GM21515 (cell line): Measurements from ENCODE around the gene WDR41.

Experiments used
- ATAC-seq: cut with Tn5 transposase; IDR thresholded peaks from one replicate; pipeline ENCODE4 v1.9.1; 2021; ENCODE audit not compliant: unreplicated experiment

The WDR41 gene

DNA sequence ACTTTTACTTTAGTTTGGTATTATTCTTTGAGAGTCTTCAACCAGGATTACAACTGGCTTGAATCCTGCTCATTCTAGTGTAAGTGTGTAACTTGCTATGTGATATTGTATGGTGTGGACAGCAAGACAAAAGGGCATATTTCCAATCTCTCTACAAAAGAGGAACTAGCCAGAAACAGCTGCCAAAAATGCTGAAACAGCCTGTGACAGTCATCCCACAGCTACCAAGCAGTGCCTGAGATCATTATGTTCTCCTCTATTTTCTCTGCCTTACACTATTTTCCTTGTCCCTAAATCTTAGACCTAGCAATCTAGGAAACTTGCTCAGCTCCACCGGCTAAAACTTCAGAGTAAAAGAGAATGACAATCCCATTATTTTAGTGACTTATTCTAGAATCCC lies 42.8 kb downstream of the WDR41 start:
- no peak for ATAC-seq

DNA sequence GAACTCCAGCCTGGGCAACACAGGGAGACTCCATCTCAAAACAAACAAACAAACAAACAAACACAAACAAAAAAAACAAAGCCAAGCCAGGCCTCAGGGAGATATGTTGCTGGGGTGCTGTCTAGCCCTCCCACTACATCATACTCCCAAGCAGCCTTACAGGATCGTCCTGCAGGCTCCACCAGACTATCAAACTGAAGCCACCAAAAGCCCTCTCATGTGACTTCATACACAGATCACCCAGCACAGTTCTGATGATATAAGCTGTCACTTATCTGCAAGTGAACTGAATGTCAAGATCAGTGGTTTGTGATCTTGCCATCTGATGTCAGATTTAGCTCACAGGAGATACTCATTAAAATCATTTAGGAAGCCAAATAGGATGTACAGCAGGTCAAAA lies 43.3 kb downstream of the WDR41 start:
- no peak for ATAC-seq

DNA sequence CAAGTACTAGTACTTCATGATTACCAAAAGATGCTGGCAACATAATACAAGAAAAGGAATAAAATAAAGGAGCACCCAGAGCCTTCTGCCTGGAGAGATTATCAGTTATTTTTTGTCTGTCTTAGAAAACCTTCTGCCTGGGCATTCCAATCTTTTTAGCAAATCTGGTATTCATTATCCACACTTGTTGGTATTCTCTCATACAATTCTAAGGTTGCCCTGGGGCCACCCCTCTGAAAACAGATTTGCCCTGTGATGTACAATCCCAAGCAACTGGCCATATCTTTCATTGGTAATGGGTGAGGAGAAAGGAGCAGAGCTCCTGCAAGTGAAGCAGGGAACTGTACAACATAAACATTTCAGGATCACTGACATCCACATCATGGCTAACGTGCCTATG lies 47.8 kb downstream of the WDR41 start:
- ATAC-seq, result no peak

- no peak for ATAC-seq
Measured at GRCh38 chr5:77443670-77444069, 48.4 kb downstream of the WDR41 start.

GRCh38 chr5:77438071-77438470 lies 54.0 kb downstream of the WDR41 start:
- no peak for ATAC-seq

DNA sequence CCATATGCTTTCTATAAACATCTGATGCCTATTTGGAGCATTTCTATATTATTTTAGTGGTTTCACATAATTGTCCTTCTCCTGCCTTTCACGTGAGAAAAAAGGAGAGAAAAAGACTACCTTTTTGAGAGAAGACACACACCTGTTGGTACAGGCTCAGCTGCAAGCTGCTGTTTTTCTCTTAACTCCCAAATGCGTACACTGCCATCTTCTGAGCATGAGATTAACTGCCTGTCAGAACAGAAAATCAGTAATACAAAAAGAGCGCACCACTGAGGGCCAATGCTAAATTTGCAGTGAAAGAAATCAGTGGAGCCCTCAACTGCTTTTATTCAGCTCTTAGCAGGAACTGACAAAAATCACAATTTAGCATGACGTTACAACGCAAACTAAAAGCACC lies 54.9 kb downstream of the WDR41 start:
- ATAC-seq, result no peak

DNA sequence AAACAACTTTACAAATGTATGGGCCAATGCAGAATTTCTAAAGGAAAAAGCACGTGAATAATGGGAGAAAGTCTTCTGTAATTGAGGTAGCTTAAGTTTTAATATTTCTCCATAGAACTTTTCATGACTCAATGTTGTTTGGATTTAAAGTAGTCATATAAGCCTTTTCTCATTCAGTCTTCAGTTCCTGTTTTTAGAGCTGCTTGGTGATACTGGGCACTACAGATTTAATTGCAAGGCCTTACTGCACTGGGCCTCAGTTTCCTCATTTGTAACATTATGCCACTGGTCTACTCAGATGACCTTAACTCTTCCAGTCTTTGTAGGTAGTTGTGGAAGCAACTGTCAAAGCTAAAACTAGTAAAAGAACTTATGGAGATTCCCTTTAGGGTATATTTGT lies 60.4 kb downstream of the WDR41 start:
- no peak for ATAC-seq

DNA sequence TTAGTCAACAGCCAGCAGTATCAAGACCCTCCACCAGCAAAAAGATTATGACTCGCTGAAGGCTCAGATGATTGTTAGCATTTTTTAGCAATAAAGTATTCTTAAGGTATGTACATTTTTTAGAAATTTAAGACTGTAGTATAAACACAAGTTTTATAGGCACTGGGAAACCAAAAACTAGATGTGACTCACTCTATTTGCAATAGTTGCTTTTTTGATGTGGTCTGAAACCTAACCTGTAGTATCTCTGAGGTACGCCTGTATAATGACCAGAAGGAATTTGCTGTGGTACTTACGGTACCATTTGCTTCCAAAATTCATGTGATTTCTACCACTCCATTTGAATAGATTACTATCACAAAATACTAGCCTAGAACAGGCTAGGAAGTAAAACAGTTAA lies 60.8 kb downstream of the WDR41 start:
- ATAC-seq, result no peak

- no peak for ATAC-seq
Measured at GRCh38 chr5:77430726-77431125, 61.4 kb downstream of the WDR41 start.

DNA sequence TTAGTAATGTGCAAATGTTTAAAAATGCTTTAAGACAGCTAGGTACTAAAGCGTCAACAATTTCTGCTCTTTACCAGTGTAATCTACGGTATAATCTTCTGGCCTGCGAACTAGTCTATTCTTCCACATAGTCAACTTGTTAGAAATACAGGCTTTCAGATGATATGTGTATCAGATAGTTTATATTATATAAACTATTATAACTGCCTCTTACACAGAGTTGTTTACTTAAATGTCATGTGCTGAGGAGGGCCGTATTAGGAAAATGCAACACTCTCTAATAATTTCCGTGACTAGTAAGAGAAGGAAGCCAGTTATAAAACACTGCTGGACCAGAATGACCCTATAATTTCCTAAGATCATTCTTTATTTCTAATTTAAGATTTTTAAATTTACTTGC lies 63.6 kb downstream of the WDR41 start:
- no peak for ATAC-seq

GRCh38 chr5:77427998-77428397 lies 64.1 kb downstream of the WDR41 start:
- ATAC-seq, result no peak

GRCh38 chr5:77426670-77427069 lies 65.4 kb downstream of the WDR41 start:
- ATAC-seq, result no peak

DNA sequence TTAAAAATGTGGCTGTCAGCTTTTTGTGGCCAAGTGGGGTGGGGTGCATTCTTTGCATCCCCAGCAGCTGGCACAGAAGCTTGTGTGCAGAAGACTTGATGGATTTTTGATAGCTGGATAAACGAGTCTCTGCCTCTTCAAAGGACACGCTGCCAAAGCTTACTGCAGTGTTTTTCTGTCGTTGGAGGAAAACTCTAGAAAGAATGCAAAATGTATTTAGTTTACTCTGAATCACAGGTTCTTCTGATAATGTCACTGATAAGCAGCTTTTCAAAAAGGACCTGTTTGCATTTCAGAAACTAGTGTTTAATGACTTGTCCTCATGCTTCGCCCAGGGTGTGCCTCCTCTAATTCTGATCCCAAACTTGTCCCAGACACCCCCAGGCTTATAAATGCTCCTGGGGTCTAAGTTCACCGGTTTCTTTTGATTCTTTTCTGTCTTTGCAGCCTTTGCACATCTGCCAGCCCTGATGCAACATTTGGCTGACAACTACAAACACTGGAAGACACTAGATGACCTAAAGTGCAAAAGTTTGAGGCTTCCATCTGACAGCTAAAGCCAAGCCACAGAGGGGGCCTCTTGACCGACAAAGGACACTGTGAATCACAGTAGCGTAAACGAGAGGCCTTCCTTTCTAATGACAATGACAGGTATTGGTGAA lies 66.0 kb downstream of the WDR41 start:
- ATAC-seq, result no peak

- ATAC-seq, result no peak
Measured at GRCh38 chr5:77425420-77425819, 66.7 kb downstream of the WDR41 start.

GRCh38 chr5:77424921-77425320 lies 67.2 kb downstream of the WDR41 start:
- ATAC-seq, result no peak

- no peak for ATAC-seq
Measured at GRCh38 chr5:77423022-77423750, 68.9 kb downstream of the WDR41 start.

- no peak for ATAC-seq
Measured at GRCh38 chr5:77420940-77421339, 71.2 kb downstream of the WDR41 start.

- ATAC-seq, result no peak
Measured at GRCh38 chr5:77419644-77420582, 72.2 kb downstream of the WDR41 start.

- ATAC-seq, result no peak
Measured at GRCh38 chr5:77418601-77419581, 73.2 kb downstream of the WDR41 start.

DNA sequence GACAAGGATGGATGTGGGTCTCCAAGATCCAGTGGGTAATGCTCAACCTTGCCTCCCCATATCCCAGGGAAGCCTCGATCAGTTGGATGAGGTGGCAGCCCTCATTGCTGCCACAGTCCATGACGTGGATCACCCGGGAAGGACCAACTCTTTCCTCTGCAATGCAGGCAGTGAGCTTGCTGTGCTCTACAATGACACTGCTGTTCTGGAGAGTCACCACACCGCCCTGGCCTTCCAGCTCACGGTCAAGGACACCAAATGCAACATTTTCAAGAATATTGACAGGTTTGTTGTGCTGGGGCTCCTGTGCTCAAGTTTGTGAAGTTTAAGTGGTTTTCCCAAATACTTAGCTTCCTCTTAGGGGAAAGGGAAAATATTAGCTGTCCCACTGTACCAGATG lies 74.0 kb downstream of the WDR41 start:
- ATAC-seq, result no peak

DNA sequence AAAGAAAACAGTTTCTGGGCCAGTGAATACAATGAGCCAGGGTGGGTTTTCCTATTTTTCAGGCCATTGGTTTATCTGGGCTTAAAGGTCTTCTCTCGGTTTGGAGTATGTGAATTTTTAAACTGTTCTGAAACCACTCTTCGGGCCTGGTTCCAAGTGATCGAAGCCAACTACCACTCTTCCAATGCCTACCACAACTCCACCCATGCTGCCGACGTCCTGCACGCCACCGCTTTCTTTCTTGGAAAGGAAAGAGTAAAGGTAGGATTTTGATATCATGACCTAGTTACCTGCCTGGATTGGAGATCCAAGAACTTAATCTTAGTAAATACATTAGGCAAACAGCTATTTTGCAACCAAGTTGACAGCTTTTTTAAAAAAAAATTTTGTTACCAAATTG lies 79.1 kb downstream of the WDR41 start:
- ATAC-seq, result no peak
